ENCODE data around the gene HGD.

GRCh38 chr3:120664926-120665325, 17.1 kb downstream of the HGD start:
- TF ChIP-seq CTCF (IDR thresholded peaks at IDR 0.05) = no peak
- TF ChIP-seq POLR2A (IDR thresholded peaks at IDR 0.05) = no peak
